A549 (cell line): ENCODE data around the gene CAPN13. TPM values are rescaled to one million over a fixed set of nuclear protein-coding genes. Genes with fewer than 3 reads are reported as not detected.

Source experiments
- ATAC-seq, 2 experiments: fragments of 200-7000 bp in 1 of 2; fragments of >200 bp in 1 of 2; cut with Nextera tagmentation in 1 of 2; cut with Tn5 transposase in 1 of 2; 3 replicates each; pipeline versions ENCODE4 v1.8.0 to v1.9.1; 2018 to 2020; ENCODE audit warnings: mild to moderate bottlenecking in 1 of 2, moderate library complexity in 1 of 2
- CTCF ChIA-PET: fragments of 300-600 bp; sonication (Branson Sonifier 250); formaldehyde crosslinking; extraction: SDS; loops from one replicate; lab custom pipeline; 2021; ENCODE audit warnings: antibody characterized with exemption, inconsistent platforms; lab: Yijun Ruan, JAX
- POLR2A ChIA-PET: fragments of 350-600 bp; formaldehyde crosslinking; extraction: SDS; loops from one replicate; lab custom pipeline; 2021; ENCODE audit warnings: antibody characterized with exemption, inconsistent platforms; lab: Yijun Ruan, JAX
- DNase-seq, 2 experiments: peaks; one replicate each; pipeline versions ENCODE4 v3.0.0 to v3.0.0-alpha.2; 2011 to 2016; ENCODE audit warnings: low read depth in 1 of 2, low spot score in 1 of 2
- FAIRE-seq: peaks from 2 replicates; lab custom pipeline; 2011; peaks lifted over from hg19 to GRCh38; lab: Jason Lieb, UNC
- H3K27ac ChIP-seq, 2 experiments: fragments of >200 bp; sonication (Bioruptor Twin); formaldehyde crosslinking; 3 replicates each; pipeline ENCODE4 v1.5.1; 2016 to 2017
- H3K4me1 ChIP-seq: fragments of >200 bp; sonication (Bioruptor Twin); formaldehyde crosslinking; 3 replicates; pipeline ENCODE4 v1.6.1; 2016
- H3K4me2 ChIP-seq: fragments of >200 bp; sonication (Bioruptor Twin); formaldehyde crosslinking; 3 replicates; pipeline ENCODE4 v1.6.1; 2016
- H3K4me3 ChIP-seq: fragments of >200 bp; sonication (Bioruptor Twin); formaldehyde crosslinking; 3 replicates; pipeline ENCODE4 v1.5.1; 2016
- H3K9me3 ChIP-seq: fragments of >200 bp; sonication (Bioruptor Twin); formaldehyde crosslinking; 3 replicates; pipeline ENCODE4 v1.6.1; 2016
- BHLHE40 ChIP-seq: IDR thresholded peaks from 2 replicates; pipeline ENCODE4 v1.6.1; 2012; ENCODE audit warnings: low read depth, low read length, inconsistent platforms
- CBX2 ChIP-seq: fragments of 200-600 bp; sonication (generic); IDR thresholded peaks from 2 replicates; pipeline ENCODE4 v1.6.1; 2016; ENCODE audit warnings: low read depth, mild to moderate bottlenecking, borderline replicate concordance
- CHD2 ChIP-seq: fragments of 150-350 bp; IDR thresholded peaks from 2 replicates; pipeline ENCODE4 v1.6.1; 2014; ENCODE audit warnings: low read length; ENCODE audit not compliant: partially characterized antibody
- EHF ChIP-seq: fragments of 250-450 bp; sonication (Bioruptor Pico); IDR thresholded peaks from 2 replicates; pipeline ENCODE4 v1.5.0; 2020; ENCODE audit warnings: mild to moderate bottlenecking
- EHMT2 ChIP-seq: fragments of 200-600 bp; sonication (generic); IDR thresholded peaks from 2 replicates; pipeline ENCODE4 v1.6.1; 2016; ENCODE audit warnings: antibody characterized with exemption, low read depth, mild to moderate bottlenecking, moderate library complexity
- FOSL2 ChIP-seq, 2 experiments: fragments of 450-650 bp in 1 of 2; fragments of >200 bp in 1 of 2; sonication (Bioruptor Twin) in 1 of 2; formaldehyde crosslinking; IDR thresholded peaks; 2 replicates each; pipeline versions ENCODE4 v1.5.0 to v1.6.1; 2016 to 2020; ENCODE audit warnings: mild to moderate bottlenecking in 1 of 2, moderate library complexity in 1 of 2
- FOXS1 ChIP-seq: fragments of 250-450 bp; sonication (Bioruptor Pico); IDR thresholded peaks from 2 replicates; pipeline ENCODE4 v1.5.0; 2020; ENCODE audit warnings: mild to moderate bottlenecking, moderate library complexity
- HDAC2 ChIP-seq: fragments of 200-600 bp; sonication (generic); IDR thresholded peaks from 2 replicates; pipeline ENCODE4 v1.6.1; 2016
- HOXB13 ChIP-seq: fragments of 250-450 bp; sonication (Bioruptor Pico); IDR thresholded peaks from 2 replicates; pipeline ENCODE4 v1.5.0; 2020; ENCODE audit warnings: low read depth, mild to moderate bottlenecking, moderate library complexity
- HOXB5 ChIP-seq: fragments of 250-450 bp; sonication (Bioruptor Pico); IDR thresholded peaks from 2 replicates; pipeline ENCODE4 v1.5.0; 2020; ENCODE audit warnings: mild to moderate bottlenecking, moderate library complexity
- JUN ChIP-seq, 2 experiments: fragments of >200 bp; sonication (Bioruptor Twin); formaldehyde crosslinking; IDR thresholded peaks; 2 replicates in 1 of 2; 3 replicates in 1 of 2; pipeline ENCODE4 v1.6.1; 2016 to 2017
- JUNB ChIP-seq: fragments of >200 bp; sonication (Bioruptor Twin); formaldehyde crosslinking; IDR thresholded peaks from 2 replicates; pipeline ENCODE4 v1.6.1; 2016
- KDM5A ChIP-seq: fragments of 200-600 bp; sonication (generic); IDR thresholded peaks from 2 replicates; pipeline ENCODE4 v1.6.1; 2016; ENCODE audit warnings: antibody characterized with exemption, mild to moderate bottlenecking
- MAZ ChIP-seq: fragments of 150-350 bp; IDR thresholded peaks from 2 replicates; pipeline ENCODE4 v1.6.1; 2014; ENCODE audit warnings: antibody characterized with exemption, low read depth, low read length, borderline replicate concordance
- MYC ChIP-seq: IDR thresholded peaks from 2 replicates; pipeline ENCODE4 v1.6.1; 2012; ENCODE audit warnings: mild to moderate bottlenecking, inconsistent platforms, low read length, improper control_type of control experiment, borderline replicate concordance
- NFE2L2 ChIP-seq: fragments of 150-350 bp; conservative IDR thresholded peaks from 2 replicates; pipeline ENCODE4 v1.6.1; 2014; ENCODE audit warnings: low read length
- POLR2A ChIP-seq: IDR thresholded peaks from 2 replicates; pipeline ENCODE4 v1.6.1; 2012; ENCODE audit warnings: mild to moderate bottlenecking, low read length
- RARB ChIP-seq: fragments of 250-450 bp; sonication (Bioruptor Pico); IDR thresholded peaks from 2 replicates; pipeline ENCODE4 v1.8.0; 2021; ENCODE audit warnings: mild to moderate bottlenecking, moderate library complexity
- RFX5 ChIP-seq: fragments of 450-650 bp; IDR thresholded peaks from 2 replicates; pipeline ENCODE4 v1.7.1; 2014; ENCODE audit warnings: antibody characterized with exemption, mild to moderate bottlenecking, moderate library complexity
- RNF2 ChIP-seq: fragments of 200-600 bp; sonication (generic); IDR thresholded peaks from 2 replicates; pipeline ENCODE4 v1.6.1; 2016; ENCODE audit warnings: low read depth, mild to moderate bottlenecking, antibody characterized with exemption, moderate library complexity, borderline replicate concordance
- TFCP2L1 ChIP-seq: fragments of 250-450 bp; sonication (Bioruptor Pico); IDR thresholded peaks from 2 replicates; pipeline ENCODE4 v1.5.0; 2021; ENCODE audit warnings: mild to moderate bottlenecking
- ZFP36 ChIP-seq: fragments of 450-650 bp; IDR thresholded peaks from 2 replicates; pipeline ENCODE4 v1.6.1; 2014; ENCODE audit warnings: borderline replicate concordance; ENCODE audit not compliant: partially characterized antibody
- ZSCAN20 ChIP-seq: fragments of 250-450 bp; sonication (Bioruptor Pico); IDR thresholded peaks from 2 replicates; pipeline ENCODE4 v1.8.0; 2022; ENCODE audit warnings: mild to moderate bottlenecking, moderate library complexity
- WGBS: methylation state at CpG from one replicate; pipeline ENCODE4 v1.1.6; 2017; ENCODE audit errors: missing lambda C conversion rate; 5-methylcytosine and 5-hydroxymethylcytosine counted together
- polyA plus RNA-seq, 4 experiments: library from polyadenylated mRNA; depleted of rRNA in 3 of 4; stranded (reverse); fragments of >200 nt; fragmentation: RNase III in 1 of 4; extraction: RNeasy Plus Mini Kit Qiagen cat#74134 plus additional on column Dnase treatment in 1 of 4; gene quantifications; 2 replicates in 3 of 4; 3 replicates in 1 of 4; pipeline ENCODE4 v1.2.3, GENCODE V29; 2011 to 2017
- TF ChIP-seq, protein P1 (sequence below): fragments of 250-450 bp; sonication (Bioruptor Pico); IDR thresholded peaks from 2 replicates; pipeline ENCODE4 v1.5.0; 2021; ENCODE audit warnings: mild to moderate bottlenecking, moderate library complexity, borderline replicate concordance
- TF ChIP-seq, protein P2 (sequence below): fragments of 250-450 bp; sonication (Bioruptor Pico); IDR thresholded peaks from 2 replicates; pipeline ENCODE4 v1.5.0; 2020; ENCODE audit warnings: low read depth, mild to moderate bottlenecking, moderate library complexity
- TF ChIP-seq, protein P3 (sequence below): fragments of 150-350 bp; IDR thresholded peaks from 2 replicates; pipeline ENCODE4 v1.6.1; 2014; ENCODE audit warnings: low read depth, mild to moderate bottlenecking, low read length
- TF ChIP-seq, protein P4 (sequence below): fragments of 450-650 bp; IDR thresholded peaks from 2 replicates; pipeline ENCODE4 v1.6.1; 2014; ENCODE audit warnings: antibody characterized with exemption
- TF ChIP-seq, protein P5 (sequence below): IDR thresholded peaks from 2 replicates; pipeline ENCODE4 v1.6.1; 2012

The CAPN13 gene
- polyA plus RNA-seq, 2 of the 4 experiments (the other 2 are of a cell fraction), result 0.08 to 0.18 TPM

DNA sequence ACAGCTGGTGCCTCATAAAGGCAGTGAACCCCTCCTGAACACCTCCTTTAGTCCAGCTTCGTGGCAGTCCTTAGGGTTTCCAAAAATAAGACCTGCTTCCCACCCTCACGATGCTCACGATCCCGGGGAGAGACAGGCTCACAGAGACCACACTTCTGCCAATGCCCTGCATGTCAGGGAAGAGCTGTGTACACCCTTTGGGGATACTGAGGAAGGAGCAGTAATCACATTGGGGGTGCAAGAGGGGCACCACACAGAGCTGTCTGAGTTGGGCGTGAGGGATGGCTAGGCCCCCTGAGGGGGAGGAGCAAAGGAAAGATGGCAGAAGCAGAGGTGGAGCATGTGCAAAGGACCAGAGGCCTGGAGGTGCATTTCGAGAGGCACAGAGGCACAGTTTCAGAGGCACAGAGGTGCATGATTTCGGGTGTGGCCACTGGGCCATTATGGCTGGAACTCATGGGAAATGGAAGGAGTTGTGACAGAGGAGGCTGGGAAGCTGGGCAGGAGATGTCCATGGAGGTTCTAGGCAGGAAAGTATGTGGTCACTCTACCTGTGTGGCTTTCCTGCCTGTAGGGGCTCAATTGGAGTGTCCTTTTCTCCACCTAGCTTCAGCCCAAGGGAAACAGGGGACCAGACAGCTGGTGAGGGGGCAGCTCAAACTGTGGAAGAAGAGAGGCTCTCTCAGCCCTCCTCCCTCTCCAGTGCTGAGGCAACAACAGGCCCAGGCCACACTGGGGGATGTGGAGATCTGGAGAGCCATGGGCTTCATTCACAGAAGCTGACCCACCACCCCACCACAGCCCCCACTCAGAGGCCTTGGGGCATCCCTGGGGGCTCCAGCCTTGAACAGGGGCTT, 115.9 kb downstream of the CAPN13 start:
- no peak for DNase-seq
- POLR2A ChIA-PET, result no interaction called here

DNA sequence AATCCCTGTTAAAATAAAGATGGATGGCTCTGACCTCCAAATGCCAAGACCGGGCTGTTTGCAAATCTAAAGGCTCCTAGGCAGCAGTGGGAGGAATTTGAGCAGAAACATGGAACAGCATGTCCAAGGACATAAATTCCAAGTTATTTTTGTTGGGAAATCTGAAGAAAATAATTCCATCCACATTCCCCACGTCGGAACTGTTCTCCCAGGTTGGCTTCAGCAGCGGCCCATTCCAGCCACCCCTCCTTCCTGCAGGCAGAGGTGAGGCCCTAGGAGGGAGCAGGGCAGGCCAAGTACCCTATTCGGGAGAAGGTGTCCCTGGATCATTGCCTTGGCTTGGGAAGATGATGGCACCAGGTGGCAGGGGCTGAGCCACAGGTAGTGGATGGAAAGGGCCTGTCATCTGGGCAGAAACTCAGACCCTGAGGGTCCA, 117.1 kb downstream of the CAPN13 start:
- no peak for TF ChIP-seq FOXS1 (CRISPR knock-in tag)
- TF ChIP-seq ZFP36, result no peak
- no peak for TF ChIP-seq POLR2A
- TF ChIP-seq, protein P1, sequence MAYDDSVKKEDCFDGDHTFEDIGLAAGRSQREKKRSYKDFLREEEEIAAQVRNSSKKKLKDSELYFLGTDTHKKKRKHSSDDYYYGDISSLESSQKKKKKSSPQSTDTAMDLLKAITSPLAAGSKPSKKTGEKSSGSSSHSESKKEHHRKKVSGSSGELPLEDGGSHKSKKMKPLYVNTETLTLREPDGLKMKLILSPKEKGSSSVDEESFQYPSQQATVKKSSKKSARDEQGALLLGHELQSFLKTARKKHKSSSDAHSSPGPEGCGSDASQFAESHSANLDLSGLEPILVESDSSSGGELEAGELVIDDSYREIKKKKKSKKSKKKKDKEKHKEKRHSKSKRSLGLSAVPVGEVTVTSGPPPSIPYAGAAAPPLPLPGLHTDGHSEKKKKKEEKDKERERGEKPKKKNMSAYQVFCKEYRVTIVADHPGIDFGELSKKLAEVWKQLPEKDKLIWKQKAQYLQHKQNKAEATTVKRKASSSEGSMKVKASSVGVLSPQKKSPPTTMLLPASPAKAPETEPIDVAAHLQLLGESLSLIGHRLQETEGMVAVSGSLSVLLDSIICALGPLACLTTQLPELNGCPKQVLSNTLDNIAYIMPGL (CRISPR knock-in tag), result no peak
- TF ChIP-seq BHLHE40, result no peak
- no peak for TF ChIP-seq RNF2
- TF ChIP-seq CBX2, result no peak
- TF ChIP-seq, protein P2, sequence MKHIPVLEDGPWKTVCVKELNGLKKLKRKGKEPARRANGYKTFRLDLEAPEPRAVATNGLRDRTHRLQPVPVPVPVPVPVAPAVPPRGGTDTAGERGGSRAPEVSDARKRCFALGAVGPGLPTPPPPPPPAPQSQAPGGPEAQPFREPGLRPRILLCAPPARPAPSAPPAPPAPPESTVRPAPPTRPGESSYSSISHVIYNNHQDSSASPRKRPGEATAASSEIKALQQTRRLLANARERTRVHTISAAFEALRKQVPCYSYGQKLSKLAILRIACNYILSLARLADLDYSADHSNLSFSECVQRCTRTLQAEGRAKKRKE (CRISPR knock-in tag), result no peak
- TF ChIP-seq JUNB, result no peak
- no peak for TF ChIP-seq RARB (CRISPR knock-in tag)
- TF ChIP-seq FOSL2 (IDR thresholded peaks at IDR 0.05), result no peak
- TF ChIP-seq FOSL2 (CRISPR knock-in tag; IDR thresholded peaks at IDR 0.05), result no peak
- TF ChIP-seq, protein P3, sequence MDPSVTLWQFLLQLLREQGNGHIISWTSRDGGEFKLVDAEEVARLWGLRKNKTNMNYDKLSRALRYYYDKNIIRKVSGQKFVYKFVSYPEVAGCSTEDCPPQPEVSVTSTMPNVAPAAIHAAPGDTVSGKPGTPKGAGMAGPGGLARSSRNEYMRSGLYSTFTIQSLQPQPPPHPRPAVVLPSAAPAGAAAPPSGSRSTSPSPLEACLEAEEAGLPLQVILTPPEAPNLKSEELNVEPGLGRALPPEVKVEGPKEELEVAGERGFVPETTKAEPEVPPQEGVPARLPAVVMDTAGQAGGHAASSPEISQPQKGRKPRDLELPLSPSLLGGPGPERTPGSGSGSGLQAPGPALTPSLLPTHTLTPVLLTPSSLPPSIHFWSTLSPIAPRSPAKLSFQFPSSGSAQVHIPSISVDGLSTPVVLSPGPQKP, result no peak
- TF ChIP-seq NFE2L2, result no peak
- TF ChIP-seq MYC, result no peak
- no peak for TF ChIP-seq HDAC2
- no peak for TF ChIP-seq KDM5A
- no peak for TF ChIP-seq JUN (IDR thresholded peaks at IDR 0.05)
- TF ChIP-seq, protein P4, sequence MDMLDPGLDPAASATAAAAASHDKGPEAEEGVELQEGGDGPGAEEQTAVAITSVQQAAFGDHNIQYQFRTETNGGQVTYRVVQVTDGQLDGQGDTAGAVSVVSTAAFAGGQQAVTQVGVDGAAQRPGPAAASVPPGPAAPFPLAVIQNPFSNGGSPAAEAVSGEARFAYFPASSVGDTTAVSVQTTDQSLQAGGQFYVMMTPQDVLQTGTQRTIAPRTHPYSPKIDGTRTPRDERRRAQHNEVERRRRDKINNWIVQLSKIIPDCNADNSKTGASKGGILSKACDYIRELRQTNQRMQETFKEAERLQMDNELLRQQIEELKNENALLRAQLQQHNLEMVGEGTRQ, result no peak
- no peak for TF ChIP-seq EHF (CRISPR knock-in tag)
- TF ChIP-seq CHD2, result no peak
- TF ChIP-seq, all 56 proteins: peak for 0
- Histone ChIP-seq H3K9me3 (no peaks in the 10 kb centered on the region), H3K4me2 (no peak overlapping the region), H3K27ac (no peak overlapping the region), H3K4me3 (no peak overlapping the region), H3K4me1 (no peaks in the 10 kb centered on the region)
- WGBS, result 74% methylated on average over 5 of the region's 5 CpGs
- CTCF ChIA-PET, result interaction anchor here (13.6 kb wide), 1 partner anchor 20 kb away, joined by 191 read pairs; no protein-coding TSS in a partner anchor
- DNase-seq, result no peak
- POLR2A ChIA-PET, result no interaction called here
- no peak for ATAC-seq
- FAIRE-seq, result no peak

More for the DNA sequence above, 115.9 kb downstream of the CAPN13 start:
- H3K27ac ChIP-seq, result no peak overlapping the region
- WGBS, result 67% methylated on average over 7 of the region's 7 CpGs
- H3K4me3 ChIP-seq, result no peak overlapping the region
- CTCF ChIA-PET, result interaction anchor here (1.0 to 13.6 kb wide), 6 partner anchors 11 to 526 kb away, joined by 3 to 191 read pairs (median 8); no protein-coding TSS in a partner anchor
- no peak overlapping the region for H3K4me2 ChIP-seq
- H3K4me1 ChIP-seq, result no peaks in the 10 kb centered on the region
- no peak for TF ChIP-seq ZFP36
- no peak for TF ChIP-seq TFCP2L1 (CRISPR knock-in tag)
- TF ChIP-seq, protein P2 (CRISPR knock-in tag), result no peak
- TF ChIP-seq ZSCAN20, result no peak
- no peak for TF ChIP-seq MAZ
- no peak for TF ChIP-seq RFX5
- TF ChIP-seq FOSL2 (IDR thresholded peaks at IDR 0.05), result no peak
- TF ChIP-seq FOSL2 (CRISPR knock-in tag; IDR thresholded peaks at IDR 0.05), result no peak
- TF ChIP-seq, protein P5, sequence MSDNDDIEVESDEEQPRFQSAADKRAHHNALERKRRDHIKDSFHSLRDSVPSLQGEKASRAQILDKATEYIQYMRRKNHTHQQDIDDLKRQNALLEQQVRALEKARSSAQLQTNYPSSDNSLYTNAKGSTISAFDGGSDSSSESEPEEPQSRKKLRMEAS, result no peak
- no peak for TF ChIP-seq EHMT2
- no peak for TF ChIP-seq HOXB13 (CRISPR knock-in tag)
- TF ChIP-seq NFE2L2, result no peak
- TF ChIP-seq HOXB5 (CRISPR knock-in tag), result no peak
- ATAC-seq, result no peak
- FAIRE-seq, result no peak
- no peaks in the 10 kb centered on the region for H3K9me3 ChIP-seq
